Endothelial cell of umbilical vein (primary cell): ENCODE results near the gene GSDME. TPM values are rescaled to one million over a fixed set of nuclear protein-coding genes. Genes with fewer than 3 reads are reported as not detected.

Experiments used
- BruUV-seq: library from RNA; stranded (reverse); fragments of 400-500 nt; replicated peaks from 2 replicates; lab custom pipeline; 2021; lab: Mats Ljungman, UMichigan
- CTCF ChIA-PET: fragments of 300-600, 350-600 bp; sonication (Branson Sonifier 250); formaldehyde crosslinking; loops from one replicate; lab custom pipeline; 2021; ENCODE audit warnings: antibody characterized with exemption, inconsistent platforms; lab: Charles Lee
- POLR2A ChIA-PET: fragments of 300-600, 350-600 bp; sonication (Branson Sonifier 250); formaldehyde crosslinking; loops from one replicate; lab custom pipeline; 2021; ENCODE audit warnings: antibody characterized with exemption, inconsistent platforms; lab: Charles Lee
- DNase-seq: peaks from one replicate; pipeline ENCODE4 v3.0.0-alpha.2; 2011; ENCODE audit warnings: low read depth, low spot score
- FAIRE-seq: peaks from 2 replicates; lab custom pipeline; 2011; peaks lifted over from hg19 to GRCh38; lab: Jason Lieb, UNC
- H2AFZ ChIP-seq: 2 replicates; pipeline ENCODE4 v1.6.0; 2012; ENCODE audit warnings: low read depth, low read length, control low read depth, inconsistent platforms
- H3K27ac ChIP-seq: 2 replicates; pipeline ENCODE4 v1.5.1; 2011; ENCODE audit warnings: low read depth, mild to moderate bottlenecking, control low read depth, low read length, moderate library complexity; ENCODE audit not compliant: insufficient read depth
- H3K27me3 ChIP-seq, 2 experiments: 2 replicates each; pipeline versions ENCODE4 v1.6.0 to v1.6.1; 2011; ENCODE audit warnings: low read length in 2 of 2, mixed read lengths in 1 of 2; ENCODE audit not compliant: control insufficient read depth in 2 of 2, insufficient read depth in 2 of 2
- H3K36me3 ChIP-seq, 2 experiments: 2 replicates in 1 of 2; 3 replicates in 1 of 2; pipeline ENCODE4 v1.5.1; 2011; ENCODE audit warnings: low read length in 2 of 2, mild to moderate bottlenecking in 1 of 2, moderate library complexity in 1 of 2; ENCODE audit not compliant: control insufficient read depth in 2 of 2, insufficient read depth in 2 of 2; ENCODE audit errors: extremely low read depth in 1 of 2
- H3K4me1 ChIP-seq: 3 replicates; pipeline ENCODE4 v1.5.1; 2011; ENCODE audit warnings: mild to moderate bottlenecking, low read length; ENCODE audit not compliant: control insufficient read depth, insufficient read depth; ENCODE audit errors: extremely low read depth
- H3K4me2 ChIP-seq: 2 replicates; pipeline ENCODE4 v1.6.1; 2011; ENCODE audit warnings: low read length, control low read depth, mixed read lengths; ENCODE audit not compliant: insufficient read depth
- H3K4me3 ChIP-seq, 3 experiments: fragments of 200-600 bp in 1 of 3; sonication (generic), shearing (Covaris generic) in 1 of 3; replicated peaks in 1 of 3; 2 replicates each; pipeline ENCODE4 v1.5.1; 2011 to 2016; ENCODE audit warnings: control low read depth in 3 of 3, low read length in 3 of 3, mild to moderate bottlenecking in 2 of 3, inconsistent platforms in 1 of 3, low read depth in 1 of 3, moderate library complexity in 1 of 3; ENCODE audit not compliant: insufficient read depth in 1 of 3
- H3K79me2 ChIP-seq: 2 replicates; pipeline ENCODE4 v1.6.0; 2012; ENCODE audit warnings: low read length, inconsistent platforms; ENCODE audit not compliant: control insufficient read depth, insufficient read depth
- H3K9ac ChIP-seq: replicated peaks from 2 replicates; pipeline ENCODE3; 2011; ENCODE audit warnings: low read length, control low read depth; ENCODE audit not compliant: insufficient read depth; ENCODE audit errors: extremely low read depth
- H3K9me1 ChIP-seq: replicated peaks from 3 replicates; pipeline ENCODE4 v1.6.0; 2011; ENCODE audit warnings: mild to moderate bottlenecking, low read length; ENCODE audit not compliant: control insufficient read depth, insufficient read depth; ENCODE audit errors: extremely low read depth
- H3K9me3 ChIP-seq: replicated peaks from 2 replicates; pipeline ENCODE4 v1.5.1; 2012; ENCODE audit warnings: low read length, inconsistent platforms; ENCODE audit not compliant: control insufficient read depth, insufficient read depth
- H4K20me1 ChIP-seq: replicated peaks from 2 replicates; pipeline ENCODE3; 2011; ENCODE audit warnings: mild to moderate bottlenecking, low read length; ENCODE audit not compliant: control insufficient read depth, insufficient read depth; ENCODE audit errors: extremely low read depth
- EZH2 ChIP-seq: IDR thresholded peaks from 2 replicates; pipeline ENCODE4 v1.6.1; 2012; ENCODE audit warnings: borderline replicate concordance, low read depth, mild to moderate bottlenecking, moderate library complexity, low read length, inconsistent platforms; ENCODE audit not compliant: severe bottlenecking
- FOS ChIP-seq: IDR thresholded peaks from 2 replicates; pipeline ENCODE4 v1.6.1; 2011; ENCODE audit warnings: mild to moderate bottlenecking, low read length, moderate library complexity, borderline replicate concordance; ENCODE audit not compliant: insufficient read depth
- GATA2 ChIP-seq: IDR thresholded peaks from 2 replicates; pipeline ENCODE4 v1.7.0; 2011; ENCODE audit warnings: low read depth, mild to moderate bottlenecking, moderate library complexity, mixed read lengths, low read length; ENCODE audit not compliant: insufficient read length, insufficient read depth
- JUN ChIP-seq: IDR thresholded peaks from 2 replicates; pipeline ENCODE4 v1.6.1; 2011; ENCODE audit warnings: borderline replicate concordance, low read depth; ENCODE audit not compliant: insufficient read length, insufficient read depth
- MYC ChIP-seq: IDR thresholded peaks from one replicate; pipeline ENCODE4 v1.6.1; 2011; ENCODE audit warnings: mild to moderate bottlenecking, low read depth, low read length
- POLR2A ChIP-seq: IDR thresholded peaks from 2 replicates; pipeline ENCODE4 v1.6.1; 2012; ENCODE audit warnings: low read depth, mild to moderate bottlenecking, control low read depth, low read length
- POLR2AphosphoS5 ChIP-seq: IDR thresholded peaks from 2 replicates; pipeline ENCODE4 v1.6.1; 2012; ENCODE audit warnings: low read depth, mild to moderate bottlenecking, control low read depth, low read length, moderate library complexity; ENCODE audit not compliant: insufficient read depth
- dilution Hi-C: fragments of 300-500 bp; cut with MboI; formaldehyde crosslinking; loops from one replicate; pipeline ENCODE4 v1.15.0; 2019; ENCODE audit warnings: low sequenced_read_pairs; ENCODE audit not compliant: extremely low pct_ligation_motif_present
- intact Hi-C: fragments of 100-400 bp; cut with micrococcal nuclease; formaldehyde crosslinking; loops from one replicate; pipeline ENCODE4 v1.10.0; 2022
- polyA plus RNA-seq, 4 experiments: library from polyadenylated mRNA; depleted of rRNA in 3 of 4; stranded (reverse) in 3 of 4; unstranded in 1 of 4; fragments of >200 nt; gene quantifications; 2 replicates each; pipeline versions ENCODE4 v1.2.1 to v1.2.3, GENCODE V29; 2011 to 2012; ENCODE audit warnings: missing spikeins in 1 of 4
- total RNA-seq: library from RNA; stranded (reverse); gene quantifications from 2 replicates; pipeline ENCODE4 v1.2.3, GENCODE V29; 2021
- TF ChIP-seq, protein P1 (sequence below), 2 donors: IDR thresholded peaks; 1 replicate in 1 of 2; 2 replicates in 1 of 2; pipeline ENCODE4 v1.5.1; 2011; ENCODE audit warnings: low read length in 2 of 2, mild to moderate bottlenecking in 2 of 2, moderate library complexity in 2 of 2, control low read depth in 1 of 2, inconsistent platforms in 1 of 2, low read depth in 1 of 2; ENCODE audit not compliant: insufficient read depth in 1 of 2; ENCODE audit errors: extremely low read depth in 1 of 2
- TF ChIP-seq, protein P2 (sequence below): IDR thresholded peaks from 2 replicates; pipeline ENCODE4 v1.6.1; 2011; ENCODE audit not compliant: insufficient read depth, insufficient read length

The GSDME gene
- total and polyA plus RNA-seq, 2 donors (not counting 3 experiments of a cell fraction or from before 2014, with no cell fraction given) = 21.1 to 23.4 TPM

GRCh38 chr7:24707988-24708615 lies 49.2 kb downstream of the GSDME start:
- Histone ChIP-seq H3K9me3 (no peaks in the 10 kb centered on the region), H3K4me3 (no peak overlapping the region), H3K27me3 (no peaks in the 10 kb centered on the region), H3K4me2 (no peak overlapping the region), H3K9me1 (no peaks in the 10 kb centered on the region), H2AFZ (no peak overlapping the region), H3K27ac (no peak overlapping the region), H3K9ac (no peak overlapping the region), H4K20me1 (no peaks in the 10 kb centered on the region), H3K79me2 (no peaks in the 10 kb centered on the region), H3K4me1 (no peaks in the 10 kb centered on the region), H3K36me3 (peaks cover 0 to 4% of the 10 kb centered on the region in 2 experiments)
- ChIA-PET CTCF (interaction anchor here (1.3 to 1.5 kb wide), 2 partner anchors 38 to 386 kb away, joined by 3 to 4 read pairs; no protein-coding TSS in a partner anchor), POLR2A (interaction anchor here (0.6 kb wide), 1 partner anchor 109 kb away, joined by 7 read pairs; no protein-coding TSS in a partner anchor)
- DNase-seq (no peak), FAIRE-seq (no peak)
- no TSS peak for BruUV-seq
- dilution Hi-C loops = no loop called here
- intact Hi-C loops = no loop called here
- TF ChIP-seq, protein P1, sequence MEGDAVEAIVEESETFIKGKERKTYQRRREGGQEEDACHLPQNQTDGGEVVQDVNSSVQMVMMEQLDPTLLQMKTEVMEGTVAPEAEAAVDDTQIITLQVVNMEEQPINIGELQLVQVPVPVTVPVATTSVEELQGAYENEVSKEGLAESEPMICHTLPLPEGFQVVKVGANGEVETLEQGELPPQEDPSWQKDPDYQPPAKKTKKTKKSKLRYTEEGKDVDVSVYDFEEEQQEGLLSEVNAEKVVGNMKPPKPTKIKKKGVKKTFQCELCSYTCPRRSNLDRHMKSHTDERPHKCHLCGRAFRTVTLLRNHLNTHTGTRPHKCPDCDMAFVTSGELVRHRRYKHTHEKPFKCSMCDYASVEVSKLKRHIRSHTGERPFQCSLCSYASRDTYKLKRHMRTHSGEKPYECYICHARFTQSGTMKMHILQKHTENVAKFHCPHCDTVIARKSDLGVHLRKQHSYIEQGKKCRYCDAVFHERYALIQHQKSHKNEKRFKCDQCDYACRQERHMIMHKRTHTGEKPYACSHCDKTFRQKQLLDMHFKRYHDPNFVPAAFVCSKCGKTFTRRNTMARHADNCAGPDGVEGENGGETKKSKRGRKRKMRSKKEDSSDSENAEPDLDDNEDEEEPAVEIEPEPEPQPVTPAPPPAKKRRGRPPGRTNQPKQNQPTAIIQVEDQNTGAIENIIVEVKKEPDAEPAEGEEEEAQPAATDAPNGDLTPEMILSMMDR (IDR thresholded peaks at IDR 0.05; ENCODE audit: extremely low read depth in 1 of 2, insufficient read depth in 1 of 2, low read depth in 1 of 2, low read length in 2 of 2) = no peak
- TF ChIP-seq GATA2 (no peak), POLR2A (no peak), JUN (no peak), POLR2AphosphoS5 (no peak), MYC (no peak), EZH2 (no peak), FOS (no peak)
- TF ChIP-seq, protein P2, sequence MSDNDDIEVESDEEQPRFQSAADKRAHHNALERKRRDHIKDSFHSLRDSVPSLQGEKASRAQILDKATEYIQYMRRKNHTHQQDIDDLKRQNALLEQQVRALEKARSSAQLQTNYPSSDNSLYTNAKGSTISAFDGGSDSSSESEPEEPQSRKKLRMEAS = no peak
